Liver (tissue), 9 donors: ENCODE results near the gene RPS19BP1. TPM values are rescaled to one million over a fixed set of nuclear protein-coding genes. Genes with fewer than 3 reads are reported as not detected.

Source experiments
- DNase-seq: peaks from one replicate; pipeline ENCODE4 v3.0.0-alpha.2; 2017; ENCODE audit warnings: low spot score
- H3K27ac ChIP-seq, 2 donors: one replicate each; pipeline ENCODE4 v1.7.0; 2013; ENCODE audit warnings: inconsistent platforms in 2 of 2, low read length in 2 of 2, control low read depth in 1 of 2, low read depth in 1 of 2, mild to moderate bottlenecking in 1 of 2
- H3K27me3 ChIP-seq, 4 donors: one replicate each; pipeline versions ENCODE4 v1.6.1 to v1.7.0; 2013; ENCODE audit warnings: low read length in 3 of 4, inconsistent platforms in 1 of 4, mild to moderate bottlenecking in 1 of 4, moderate library complexity in 1 of 4; ENCODE audit not compliant: control insufficient read depth in 4 of 4, insufficient read depth in 4 of 4
- H3K36me3 ChIP-seq, 4 donors: one replicate each; pipeline versions ENCODE4 v1.6.1 to v1.7.0; 2013; ENCODE audit warnings: low read length in 3 of 4, mild to moderate bottlenecking in 3 of 4, low read depth in 1 of 4, moderate library complexity in 1 of 4; ENCODE audit not compliant: control insufficient read depth in 4 of 4, insufficient read depth in 3 of 4
- H3K4me1 ChIP-seq, 4 donors: one replicate each; pipeline versions ENCODE4 v1.6.1 to v1.7.0; 2013; ENCODE audit warnings: low read length in 3 of 4, mild to moderate bottlenecking in 3 of 4, moderate library complexity in 1 of 4; ENCODE audit not compliant: control insufficient read depth in 4 of 4, insufficient read depth in 4 of 4
- H3K4me3 ChIP-seq, 3 donors: one replicate each; pipeline versions ENCODE4 v1.6.1 to v1.7.0; 2013; ENCODE audit warnings: low read length in 3 of 3, control low read depth in 1 of 3, low read depth in 1 of 3, mild to moderate bottlenecking in 1 of 3
- H3K9ac ChIP-seq, 2 donors: one replicate each; pipeline ENCODE4 v1.7.0; 2013; ENCODE audit warnings: low read length in 2 of 2, mild to moderate bottlenecking in 2 of 2, moderate library complexity in 2 of 2, control low read depth in 1 of 2, low read depth in 1 of 2
- H3K9me3 ChIP-seq, 4 donors: one replicate each; pipeline versions ENCODE4 v1.6.1 to v1.7.0; 2013; ENCODE audit warnings: low read length in 3 of 4; ENCODE audit not compliant: control insufficient read depth in 4 of 4
- ATF3 ChIP-seq: IDR thresholded peaks from 2 replicates; pipeline ENCODE4 v1.6.1; 2016; ENCODE audit warnings: antibody characterized with exemption
- CTCF ChIP-seq: fragments of 150-350 bp; IDR thresholded peaks from 2 replicates; pipeline ENCODE4 v1.5.1; 2017; ENCODE audit warnings: improper control_type of control experiment, low read depth, low read length; ENCODE audit not compliant: missing input control
- EGR1 ChIP-seq, 2 donors: IDR thresholded peaks; 2 replicates each; pipeline ENCODE4 v1.6.1; 2016 to 2018; ENCODE audit warnings: antibody characterized with exemption in 2 of 2, low read depth in 2 of 2
- FOXA1 ChIP-seq: IDR thresholded peaks from 2 replicates; pipeline ENCODE4 v1.6.1; 2016; ENCODE audit warnings: antibody characterized with exemption
- FOXA2 ChIP-seq: IDR thresholded peaks from 2 replicates; pipeline ENCODE4 v1.6.1; 2016; ENCODE audit warnings: antibody characterized with exemption
- GABPA ChIP-seq, 2 donors: IDR thresholded peaks in 1 of 2; conservative IDR thresholded peaks in 1 of 2; 2 replicates each; pipeline ENCODE4 v1.6.1; 2016; ENCODE audit warnings: antibody characterized with exemption in 2 of 2, mild to moderate bottlenecking in 1 of 2, moderate library complexity in 1 of 2
- HNF4A ChIP-seq, 2 donors: conservative IDR thresholded peaks; 2 replicates each; pipeline ENCODE4 v1.6.1; 2016; ENCODE audit warnings: antibody characterized with exemption in 2 of 2, mild to moderate bottlenecking in 2 of 2
- HNF4G ChIP-seq: IDR thresholded peaks from 2 replicates; pipeline ENCODE4 v1.6.1; 2016; ENCODE audit warnings: antibody characterized with exemption
- JUND ChIP-seq, 2 donors: IDR thresholded peaks; 2 replicates each; pipeline ENCODE4 v1.6.1; 2016; ENCODE audit warnings: antibody characterized with exemption in 2 of 2
- MAX ChIP-seq: IDR thresholded peaks from 2 replicates; pipeline ENCODE4 v1.6.1; 2016; ENCODE audit warnings: antibody characterized with exemption
- NR2F2 ChIP-seq: IDR thresholded peaks from 2 replicates; pipeline ENCODE4 v1.6.1; 2016; ENCODE audit warnings: antibody characterized with exemption
- RAD21 ChIP-seq, 2 donors: IDR thresholded peaks; 2 replicates each; pipeline ENCODE4 v1.6.1; 2016; ENCODE audit warnings: antibody characterized with exemption in 2 of 2, mild to moderate bottlenecking in 2 of 2
- REST ChIP-seq: IDR thresholded peaks from 2 replicates; pipeline ENCODE4 v1.6.1; 2016; ENCODE audit warnings: antibody characterized with exemption, mild to moderate bottlenecking
- RXRA ChIP-seq, 2 donors: IDR thresholded peaks; 2 replicates each; pipeline ENCODE4 v1.6.1; 2017 to 2018; ENCODE audit warnings: antibody characterized with exemption in 2 of 2, mild to moderate bottlenecking in 1 of 2
- SP1 ChIP-seq: IDR thresholded peaks from 2 replicates; pipeline ENCODE4 v1.6.1; 2018; ENCODE audit warnings: antibody characterized with exemption, mild to moderate bottlenecking
- TAF1 ChIP-seq: conservative IDR thresholded peaks from 2 replicates; pipeline ENCODE4 v1.6.1; 2016; ENCODE audit warnings: antibody characterized with exemption, mild to moderate bottlenecking
- YY1 ChIP-seq: IDR thresholded peaks from 2 replicates; pipeline ENCODE4 v1.6.1; 2016; ENCODE audit warnings: antibody characterized with exemption, mild to moderate bottlenecking
- ZBTB33 ChIP-seq: IDR thresholded peaks from 2 replicates; pipeline ENCODE4 v1.6.1; 2016; ENCODE audit warnings: antibody characterized with exemption
- WGBS: extraction: QIAGEN DNeasy Blood & Tissue Kit; methylation state at CpG from one replicate; pipeline ENCODE4 v1.1.7; 2013; 5-methylcytosine and 5-hydroxymethylcytosine counted together
- polyA plus RNA-seq, 2 donors: library from polyadenylated mRNA; stranded (reverse) in 1 of 2; unstranded in 1 of 2; fragments of 200-250 nt in 1 of 2; fragments of >200 nt in 1 of 2; fragmentation: Nextera tagmentation in 1 of 2; extraction: Ambion mirVana in 1 of 2; gene quantifications; one replicate each; pipeline versions ENCODE4 v1.2.1 to v1.2.3, GENCODE V29; 2013 to 2015
- total RNA-seq, 2 donors: library from RNA; depleted of rRNA; stranded (reverse); fragments of >200 nt; gene quantifications; one replicate each; pipeline ENCODE4 v1.2.3, GENCODE V29; 2014
- donor health status: healthy.
- donor health status: healthy.
- donor health status: healthy.
- donor health status: healthy.
- donor health status: healthy.

RPS19BP1 gene
- total and polyA plus RNA-seq, 4 donors, result 36.3 to 89.6 (median 63.3) TPM

GRCh38 chr22:39560127-39560526, 27.6 kb upstream of the RPS19BP1 start:
- Histone ChIP-seq H3K4me1 (peaks cover 0 to 6% (median 4%) of the 10 kb centered on the region in 4 donors), H3K9me3 (no peaks in the 10 kb centered on the region), H3K27me3 (peaks cover 0 to 15% (median 5%) of the 10 kb centered on the region in 4 donors), H3K36me3 (no peaks in the 10 kb centered on the region), H3K4me3 (no peak overlapping the region), H3K9ac (no peak overlapping the region), H3K27ac (no peak overlapping the region)
- DNase-seq, result no peak
- TF ChIP-seq FOXA1 (no peak), FOXA2 (no peak), GABPA (IDR thresholded peaks at IDR 0.05 in 1 of 2, conservative IDR thresholded peaks at IDR 0.05 in 1 of 2) (no peak), TAF1 (no peak), CTCF (no peak), NR2F2 (no peak), YY1 (no peak)
- 50% methylated on average over 6 of the region's 6 CpGs for WGBS

GRCh38 chr22:39559456-39560105, 27.0 kb upstream of the RPS19BP1 start:
- Histone ChIP-seq H3K36me3 (no peaks in the 10 kb centered on the region), H3K4me1 (peaks cover 0 to 6% (median 4%) of the 10 kb centered on the region in 4 donors), H3K9me3 (no peaks in the 10 kb centered on the region), H3K27ac (no peak overlapping the region), H3K4me3 (no peak overlapping the region), H3K27me3 (peaks cover 0 to 15% (median 5%) of the 10 kb centered on the region in 4 donors), H3K9ac (no peak overlapping the region)
- 43% methylated on average over 11 of the region's 11 CpGs for WGBS
- TF ChIP-seq HNF4A (conservative IDR thresholded peaks at IDR 0.05) (no peak), RAD21 (IDR thresholded peaks at IDR 0.05) (no peak), FOXA2 (no peak), MAX (no peak), REST (no peak), RXRA (IDR thresholded peaks at IDR 0.05) (no peak), JUND (IDR thresholded peaks at IDR 0.05) (no peak), ZBTB33 (no peak), FOXA1 (no peak), TAF1 (no peak), HNF4G (no peak), EGR1 (IDR thresholded peaks at IDR 0.05; ENCODE audit: low read depth in 2 of 2) (no peak), NR2F2 (no peak), GABPA (IDR thresholded peaks at IDR 0.05 in 1 of 2, conservative IDR thresholded peaks at IDR 0.05 in 1 of 2) (no peak), YY1 (no peak), SP1 (no peak), CTCF (no peak), ATF3 (no peak)
- DNase-seq, result peak; percentile 42
